AG09319 (cell line): ENCODE data around the gene DCLK3.

Source experiments
- DNase-seq: peaks from one replicate; pipeline ENCODE4 v3.0.0-alpha.2; 2010; ENCODE audit warnings: low read depth; ENCODE audit errors: extremely low read depth
- CTCF ChIP-seq: IDR thresholded peaks from 2 replicates; pipeline ENCODE4 v1.5.1; 2011; ENCODE audit warnings: low read depth, mild to moderate bottlenecking, inconsistent platforms, low read length, moderate library complexity

Gene DCLK3

GRCh38 chr3:36764704-36765038, 318 bp upstream of the DCLK3 start:
- no peak for DNase-seq
- no peak for TF ChIP-seq CTCF

- DNase-seq, result no peak
- TF ChIP-seq CTCF, result no peak
Measured at GRCh38 chr3:36762918-36763849, 1.2 kb downstream of the DCLK3 start.

- DNase-seq, result no peak
- no peak for TF ChIP-seq CTCF
Measured at GRCh38 chr3:36761779-36762178, 2.6 kb downstream of the DCLK3 start.

DNA sequence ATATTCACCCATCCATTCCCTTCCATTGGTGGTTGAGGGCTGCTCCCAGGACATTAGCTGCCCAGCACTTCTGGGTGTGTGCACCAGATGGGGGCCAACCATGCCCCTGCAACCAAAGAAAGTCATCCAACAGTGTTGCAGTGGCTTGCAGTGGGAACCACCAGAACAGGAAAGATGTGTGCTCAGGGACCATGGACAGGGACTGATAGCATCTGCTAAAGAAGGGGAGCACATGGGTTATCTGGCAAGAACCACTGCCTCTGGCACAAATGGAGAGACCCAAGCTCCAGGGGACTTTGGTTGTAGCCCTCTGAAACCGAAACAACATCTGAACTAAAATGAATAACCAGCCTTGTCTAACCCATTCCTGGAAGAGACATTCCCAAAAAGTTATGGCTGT, 8.1 kb downstream of the DCLK3 start:
- no peak for DNase-seq
- TF ChIP-seq CTCF, result no peak

DNA sequence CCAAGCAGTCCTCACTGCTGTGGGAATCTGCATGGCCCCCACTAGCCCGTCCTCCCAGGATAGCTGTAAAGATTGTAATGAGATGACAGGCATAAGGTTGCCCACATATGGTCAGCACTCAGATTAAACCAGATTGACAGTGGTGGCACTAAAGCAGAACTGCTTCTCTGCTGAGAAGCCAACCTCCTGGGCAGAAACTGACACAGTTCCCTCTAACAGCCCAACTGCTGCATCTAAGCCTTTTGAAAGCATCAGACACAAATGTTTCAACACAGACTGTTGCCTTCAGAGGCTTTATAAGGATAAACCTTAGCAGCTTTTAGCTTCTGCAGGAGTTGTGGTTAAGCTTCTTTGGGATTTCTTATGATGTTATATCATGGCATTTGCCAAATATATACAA, 13.0 kb downstream of the DCLK3 start:
- TF ChIP-seq CTCF, result no peak
- no peak for DNase-seq

DNA sequence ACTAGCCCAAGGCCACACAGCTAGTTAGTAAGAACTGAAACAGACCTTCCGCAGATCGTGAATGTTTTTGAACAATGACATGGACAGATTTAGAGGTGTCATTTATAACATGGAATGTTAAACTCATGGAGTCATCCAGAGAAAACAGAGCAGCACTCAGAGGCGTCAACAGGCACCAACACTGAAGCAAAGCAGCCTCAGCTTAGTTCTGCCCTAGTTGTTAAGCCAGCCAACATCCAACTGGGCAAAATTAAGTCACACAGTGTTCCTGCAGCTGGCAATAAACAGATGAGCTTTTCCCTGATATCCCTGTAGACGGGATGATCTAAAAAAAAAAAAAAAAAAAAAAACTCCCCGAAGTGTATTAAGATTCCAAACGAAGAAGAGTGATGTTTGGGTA, 13.6 kb downstream of the DCLK3 start:
- no peak for DNase-seq
- TF ChIP-seq CTCF, result no peak

GRCh38 chr3:36744763-36745162, 19.6 kb downstream of the DCLK3 start:
- no peak for TF ChIP-seq CTCF
- DNase-seq, result no peak
